IMR-90 (cell line): ENCODE results near the gene ISM1. TPM values are rescaled to one million over a fixed set of nuclear protein-coding genes. Genes with fewer than 3 reads are reported as not detected.
A peak's percentile ranks its signal among the peaks of the same experiment; 100 is the strongest.

ENCODE experiments used
- ATAC-seq: fragments of 200-7000 bp; cut with Tn5 transposase; 2 replicates; pipeline ENCODE4 v1.9.1; 2020; ENCODE audit warnings: low read depth, mild to moderate bottlenecking, moderate library complexity
- BruUV-seq: library from RNA; stranded (reverse); fragments of 400-500 nt; replicated peaks from 2 replicates; lab custom pipeline; 2021; lab: Mats Ljungman, UMichigan
- CTCF ChIA-PET: fragments of 300-600 bp; formaldehyde crosslinking; extraction: SDS; loops from one replicate; lab custom pipeline; 2021; ENCODE audit warnings: antibody characterized with exemption; lab: Yijun Ruan, JAX
- POLR2A ChIA-PET: fragments of 300-600 bp; sonication (Branson Sonifier 250); formaldehyde crosslinking; loops from one replicate; lab custom pipeline; 2022; ENCODE audit warnings: antibody characterized with exemption; ENCODE audit not compliant: unreplicated experiment; lab: Charles Lee
- DNase-seq: peaks from one replicate; pipeline ENCODE4 v3.0.0; 2013
- H2AFZ ChIP-seq: replicated peaks from 2 replicates; pipeline ENCODE3; 2013; ENCODE audit warnings: low read length, mild to moderate bottlenecking; ENCODE audit not compliant: poor library complexity
- H2AK5ac ChIP-seq: 2 replicates; pipeline ENCODE4 v1.6.1; 2013; ENCODE audit warnings: low read depth, low read length, inconsistent platforms
- H2AK9ac ChIP-seq: replicated peaks from 2 replicates; pipeline ENCODE3; 2013; ENCODE audit warnings: mild to moderate bottlenecking, low read depth, low read length, moderate library complexity; ENCODE audit not compliant: poor library complexity
- H2BK120ac ChIP-seq: 2 replicates; pipeline ENCODE4 v1.6.1; 2013; ENCODE audit warnings: low read depth, low read length, inconsistent platforms
- H2BK15ac ChIP-seq: 3 replicates; pipeline ENCODE4 v1.6.1; 2013; ENCODE audit warnings: low read depth, low read length, inconsistent platforms
- H2BK20ac ChIP-seq: 2 replicates; pipeline ENCODE4 v1.6.1; 2013; ENCODE audit warnings: low read depth, mild to moderate bottlenecking, inconsistent platforms, low read length, moderate library complexity
- H2BK5ac ChIP-seq: 2 replicates; pipeline ENCODE4 v1.6.1; 2013; ENCODE audit warnings: mild to moderate bottlenecking, low read depth, low read length, inconsistent platforms; ENCODE audit not compliant: poor library complexity, severe bottlenecking
- H3K14ac ChIP-seq: replicated peaks from 2 replicates; pipeline ENCODE4 v1.6.1; 2013; ENCODE audit warnings: low read depth, low read length, inconsistent platforms
- H3K18ac ChIP-seq: 2 replicates; pipeline ENCODE4 v1.6.1; 2013; ENCODE audit warnings: low read depth, low read length, control low read depth
- H3K23ac ChIP-seq: 2 replicates; pipeline ENCODE4 v1.6.1; 2013; ENCODE audit warnings: low read depth, low read length, inconsistent platforms
- H3K27ac ChIP-seq: 2 replicates; pipeline ENCODE4 v1.5.1; 2013; ENCODE audit warnings: mild to moderate bottlenecking, control low read depth, low read length; ENCODE audit not compliant: insufficient read depth
- H3K27me3 ChIP-seq: 2 replicates; pipeline ENCODE4 v1.6.1; 2013; ENCODE audit warnings: low read length; ENCODE audit not compliant: control insufficient read depth, insufficient read depth
- H3K36me3 ChIP-seq: 2 replicates; pipeline ENCODE4 v1.6.1; 2013; ENCODE audit warnings: low read length, mixed read lengths; ENCODE audit not compliant: control insufficient read depth, insufficient read depth
- H3K4ac ChIP-seq: 2 replicates; pipeline ENCODE4 v1.6.1; 2013; ENCODE audit warnings: low read depth, low read length, inconsistent platforms
- H3K4me1 ChIP-seq: 2 replicates; pipeline ENCODE4 v1.6.1; 2013; ENCODE audit warnings: low read length, mixed read lengths; ENCODE audit not compliant: control insufficient read depth, insufficient read depth
- H3K4me2 ChIP-seq: 2 replicates; pipeline ENCODE4 v1.6.1; 2013; ENCODE audit warnings: low read depth, mild to moderate bottlenecking, control low read depth, low read length, moderate library complexity
- H3K4me3 ChIP-seq: 2 replicates; pipeline ENCODE4 v1.5.1; 2013; ENCODE audit warnings: low read depth, mild to moderate bottlenecking, control low read depth, low read length, moderate library complexity; ENCODE audit not compliant: insufficient read depth
- H3K56ac ChIP-seq: 2 replicates; pipeline ENCODE4 v1.6.1; 2013; ENCODE audit warnings: low read length, inconsistent platforms; ENCODE audit not compliant: insufficient read depth; ENCODE audit errors: extremely low read depth
- H3K79me1 ChIP-seq, 2 experiments: 2 replicates each; pipeline ENCODE4 v1.6.1; 2013; ENCODE audit warnings: low read length in 2 of 2, inconsistent platforms in 1 of 2, low read depth in 1 of 2
- H3K9ac ChIP-seq: 2 replicates; pipeline ENCODE4 v1.6.1; 2013; ENCODE audit warnings: low read depth, low read length, control low read depth
- H3K9me1 ChIP-seq: 2 replicates; pipeline ENCODE4 v1.6.1; 2013; ENCODE audit warnings: low read length, inconsistent platforms; ENCODE audit not compliant: insufficient read depth
- H3K9me3 ChIP-seq: 2 replicates; pipeline ENCODE4 v1.6.1; 2013; ENCODE audit warnings: low read length; ENCODE audit not compliant: control insufficient read depth, insufficient read depth
- H4K20me1 ChIP-seq: 2 replicates; pipeline ENCODE4 v1.6.1; 2013; ENCODE audit warnings: low read length, inconsistent platforms; ENCODE audit not compliant: insufficient read depth
- H4K5ac ChIP-seq: 2 replicates; pipeline ENCODE4 v1.6.1; 2013; ENCODE audit warnings: mild to moderate bottlenecking, low read depth, low read length, control low read depth
- H4K8ac ChIP-seq, 2 experiments: 2 replicates each; pipeline ENCODE4 v1.6.1; 2013; ENCODE audit warnings: low read depth in 2 of 2, low read length in 2 of 2, control low read depth in 1 of 2, inconsistent platforms in 1 of 2
- H4K91ac ChIP-seq: 2 replicates; pipeline ENCODE4 v1.6.1; 2013; ENCODE audit warnings: low read depth, low read length, inconsistent platforms; ENCODE audit not compliant: insufficient read depth
- BHLHE40 ChIP-seq: fragments of 150-350 bp; IDR thresholded peaks from 2 replicates; pipeline ENCODE4 v1.6.1; 2016; ENCODE audit warnings: mild to moderate bottlenecking, low read depth, low read length
- CEBPB ChIP-seq: IDR thresholded peaks from 2 replicates; pipeline ENCODE4 v1.6.1; 2012; ENCODE audit warnings: low read depth, low read length, improper control_type of control experiment
- CHD1 ChIP-seq: IDR thresholded peaks from 2 replicates; pipeline ENCODE4 v1.6.1; 2012; ENCODE audit warnings: low read depth, low read length, improper control_type of control experiment
- CTCF ChIP-seq: conservative IDR thresholded peaks from 2 replicates; pipeline ENCODE4 v1.5.1; 2012; ENCODE audit warnings: mild to moderate bottlenecking, low read depth, low read length, improper control_type of control experiment
- ELK1 ChIP-seq: fragments of 150-350 bp; IDR thresholded peaks from 2 replicates; pipeline ENCODE4 v1.6.1; 2016; ENCODE audit warnings: low read depth, mild to moderate bottlenecking, low read length, moderate library complexity, borderline replicate concordance
- FOS ChIP-seq: fragments of 150-350 bp; IDR thresholded peaks from 2 replicates; pipeline ENCODE4 v1.6.1; 2016; ENCODE audit warnings: low read depth, low read length
- MAFK ChIP-seq: IDR thresholded peaks from 2 replicates; pipeline ENCODE4 v1.6.1; 2012; ENCODE audit warnings: low read depth, low read length, improper control_type of control experiment
- MAZ ChIP-seq: IDR thresholded peaks from 2 replicates; pipeline ENCODE4 v1.6.1; 2012; ENCODE audit warnings: low read depth, mild to moderate bottlenecking, low read length, improper control_type of control experiment, moderate library complexity, borderline replicate concordance
- MXI1 ChIP-seq: IDR thresholded peaks from 2 replicates; pipeline ENCODE4 v1.6.1; 2012; ENCODE audit warnings: low read depth, mild to moderate bottlenecking, low read length, moderate library complexity, borderline replicate concordance
- NFE2L2 ChIP-seq: fragments of 150-350 bp; IDR thresholded peaks from 2 replicates; pipeline ENCODE4 v1.6.1; 2016; ENCODE audit warnings: low read depth, mild to moderate bottlenecking, low read length
- POLR2A ChIP-seq: IDR thresholded peaks from 2 replicates; pipeline ENCODE4 v1.6.1; 2012; ENCODE audit warnings: mild to moderate bottlenecking, low read depth, low read length
- RAD21 ChIP-seq: IDR thresholded peaks from 2 replicates; pipeline ENCODE4 v1.6.1; 2012; ENCODE audit warnings: low read length, improper control_type of control experiment
- RCOR1 ChIP-seq: IDR thresholded peaks from 2 replicates; pipeline ENCODE4 v1.6.1; 2012; ENCODE audit warnings: mild to moderate bottlenecking, low read length, improper control_type of control experiment; ENCODE audit not compliant: insufficient replicate concordance
- SMC3 ChIP-seq: fragments of 150-350 bp; IDR thresholded peaks from 2 replicates; pipeline ENCODE4 v1.6.1; 2016; ENCODE audit warnings: low read depth, mild to moderate bottlenecking, antibody characterized with exemption, low read length, moderate library complexity
- USF2 ChIP-seq: fragments of 150-350 bp; IDR thresholded peaks from 2 replicates; pipeline ENCODE4 v1.6.1; 2017; ENCODE audit warnings: mild to moderate bottlenecking, antibody characterized with exemption, low read length, low read depth
- WGBS, 2 experiments: methylation state at CpG; one replicate each; pipeline versions ENCODE4 v1.1.5 to v1.1.7; 2013; ENCODE audit warnings: missing lambda C conversion rate in 2 of 2; ENCODE audit not compliant: insufficient read length in 1 of 2; ENCODE audit errors: extremely low coverage in 2 of 2; 5-methylcytosine and 5-hydroxymethylcytosine counted together
- dilution Hi-C: fragments of 300-500 bp; cut with HindIII; formaldehyde crosslinking; loops from one replicate; pipeline ENCODE4 v1.14.3; 2018; ENCODE audit warnings: low sequenced_read_pairs; ENCODE audit not compliant: unreplicated experiment
- in situ Hi-C: fragments of 300-500 bp; cut with MboI; formaldehyde crosslinking; loops from 3 replicates; pipeline ENCODE4 v1.14.3; 2019; ENCODE audit warnings: low sequenced_read_pairs, inconsistent platforms, mixed read lengths
- intact Hi-C: fragments of 100-400 bp; cut with micrococcal nuclease; formaldehyde crosslinking; loops from 2 replicates; pipeline ENCODE4 v1.10.0; 2022
- polyA plus RNA-seq, 3 experiments: library from polyadenylated mRNA; depleted of rRNA; stranded (reverse); fragments of >200 nt; gene quantifications; 2 replicates each; pipeline ENCODE4 v1.2.3, GENCODE V29; 2012; ENCODE audit warnings: low replicate concordance in 1 of 3
- total RNA-seq: library from RNA; depleted of rRNA; stranded (reverse); fragments of >200 nt; gene quantifications from 2 replicates; pipeline ENCODE4 v1.2.3, GENCODE V29; 2012

Gene ISM1
- total and polyA plus RNA-seq, 2 of the 4 experiments (the other 2 are of a cell fraction), result not detected

GRCh38 chr20:13222319-13222716 is 1.2 kb downstream of the ISM1 start:
- H3K18ac ChIP-seq, result no peak overlapping the region
- H3K23ac ChIP-seq, result no peak overlapping the region
- no CpG with 5 or more reads among the region's 8 CpGs for WGBS, 2 experiments
- H3K4ac ChIP-seq, result no peak overlapping the region
- no peak for TF ChIP-seq CHD1
- no peak for TF ChIP-seq MAZ
- TF ChIP-seq FOS, result no peak
- no peak for TF ChIP-seq CEBPB
- no peak for TF ChIP-seq RAD21
- TF ChIP-seq RCOR1, result no peak
- TF ChIP-seq NFE2L2, result no peak
- TF ChIP-seq MXI1, result no peak
- no peak for TF ChIP-seq CTCF
- TF ChIP-seq ELK1, result no peak
- no peak for TF ChIP-seq POLR2A
- TF ChIP-seq SMC3, result no peak
- no peak for TF ChIP-seq USF2
- no peak for TF ChIP-seq MAFK
- no peak for TF ChIP-seq BHLHE40
- no peaks in the 10 kb centered on the region; the same call in 1 of the 2 replicates for H3K4me1 ChIP-seq
- H3K9me1 ChIP-seq, result no peaks in the 10 kb centered on the region
- no peak overlapping the region for H2AFZ ChIP-seq
- no peak for ATAC-seq
- no peak overlapping the region for H3K14ac ChIP-seq
- H4K8ac ChIP-seq, result no peak overlapping the region
- CTCF ChIA-PET, result no interaction called here
- no peak overlapping the region for H2BK15ac ChIP-seq
- no peak overlapping the region for H4K5ac ChIP-seq
- no peaks in the 10 kb centered on the region for H3K36me3 ChIP-seq
- no peak overlapping the region for H3K4me2 ChIP-seq
- H4K91ac ChIP-seq, result no peak overlapping the region
- H2BK20ac ChIP-seq, result no peak overlapping the region
- DNase-seq, result no peak
- POLR2A ChIA-PET, result no interaction called here
- intact Hi-C loops (no loop called here), in situ Hi-C loops (no loop called here), dilution Hi-C loops (no loop called here)
- no peak overlapping the region for H3K27ac ChIP-seq
- H4K20me1 ChIP-seq, result no peaks in the 10 kb centered on the region
- H2AK5ac ChIP-seq, result no peak overlapping the region
- peak overlapping the region; percentile 90 for H2AK9ac ChIP-seq
- H3K9ac ChIP-seq, result no peak overlapping the region
- H3K56ac ChIP-seq, result no peak overlapping the region
- no peak overlapping the region for H3K4me3 ChIP-seq
- H3K79me1 ChIP-seq, result no peaks in the 10 kb centered on the region
- no peak overlapping the region for H2BK120ac ChIP-seq
- BruUV-seq, result no TSS peak
- H2BK5ac ChIP-seq, result no peak overlapping the region
- 0 out of 2 replicates have a peak, but pooled peaks cover 2% of the 10 kb centered on the region for H3K9me3 ChIP-seq
- peaks cover 47% of the 10 kb centered on the region for H3K27me3 ChIP-seq
